ENCODE data around the gene MSRB1. TPM values are rescaled to one million over a fixed set of nuclear protein-coding genes. Genes with fewer than 3 reads are reported as not detected.
"Not testable (repeated sequence)": the region's sequence is repeated elsewhere in the genome, so short reads cannot be mapped to it uniquely, and the experiment has no call there.

The MSRB1 gene
- total RNA-seq, 1 experiment from 2014 or later: 38.7 TPM

DNA sequence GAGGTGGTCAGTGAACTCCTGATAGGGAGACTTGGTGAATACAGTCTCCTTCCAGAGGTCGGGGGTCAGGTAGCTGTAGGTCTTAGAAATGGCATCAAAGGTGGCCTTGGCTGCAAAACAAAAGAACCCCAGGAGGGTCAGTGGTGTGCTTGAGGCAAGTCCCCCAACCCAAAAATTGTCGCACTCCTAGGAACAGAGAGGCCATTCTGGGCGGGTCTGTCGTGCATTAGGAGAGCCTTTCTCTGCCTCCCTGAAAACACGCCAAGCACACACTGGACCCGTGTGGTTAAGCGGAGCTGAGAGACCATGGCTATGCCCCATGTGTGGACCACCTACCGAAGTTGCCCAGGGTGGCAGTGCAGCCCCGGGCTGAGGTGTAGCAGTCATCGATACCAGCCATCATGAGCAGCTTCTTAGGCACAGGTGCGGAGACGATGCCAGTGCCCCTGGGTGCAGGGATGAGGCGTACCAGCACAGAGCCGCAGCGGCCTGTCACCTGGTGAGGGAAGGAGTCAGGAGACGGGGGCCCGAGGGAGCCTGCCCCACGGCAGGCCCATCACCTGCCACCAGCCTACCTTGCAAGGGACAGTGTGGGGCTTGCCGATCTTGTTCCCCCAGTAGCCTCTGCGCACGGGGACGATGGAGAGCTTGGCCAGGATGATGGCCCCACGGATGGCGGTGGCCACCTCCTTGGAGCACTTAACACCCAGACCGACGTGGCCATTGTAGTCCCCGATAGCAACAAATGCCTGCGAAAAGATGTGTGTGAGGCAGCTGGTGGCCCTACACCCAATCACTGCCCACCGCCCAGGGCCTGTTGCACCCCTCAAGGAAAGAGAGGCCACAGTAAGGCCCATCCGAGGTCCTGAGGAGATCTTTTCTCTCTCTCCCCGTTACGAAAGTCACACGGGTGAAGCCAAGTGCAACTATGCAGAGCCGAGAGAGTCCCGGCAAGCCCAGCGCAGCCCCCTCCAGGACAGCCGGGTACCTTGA is 19.5 kb upstream of the MSRB1 start:
- not testable (repeated sequence) for DNase-seq (ENCODE audit: low read depth)

DNA sequence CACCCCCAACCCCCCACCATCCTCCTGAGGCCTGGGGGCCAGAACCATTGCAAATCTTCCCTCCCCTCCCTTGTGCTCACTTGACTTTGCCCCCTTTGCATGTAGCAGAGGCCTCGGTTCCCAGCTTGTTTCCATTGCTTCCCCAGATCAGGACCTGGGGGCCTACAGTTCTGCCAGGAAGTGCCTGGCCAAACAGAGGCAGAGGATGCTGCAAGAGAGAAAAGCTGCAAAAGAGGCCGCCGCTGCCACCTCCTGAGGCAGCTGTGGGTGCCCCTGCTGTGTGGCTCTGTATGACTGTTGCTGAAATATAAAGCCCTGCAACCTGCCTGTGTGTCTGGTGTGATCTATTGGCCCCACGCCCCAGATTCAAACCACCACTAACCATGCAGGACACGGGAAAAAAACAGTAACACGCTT is 18.7 kb upstream of the MSRB1 start:
- peak; percentile 71 for DNase-seq (ENCODE audit: low read depth)

DNA sequence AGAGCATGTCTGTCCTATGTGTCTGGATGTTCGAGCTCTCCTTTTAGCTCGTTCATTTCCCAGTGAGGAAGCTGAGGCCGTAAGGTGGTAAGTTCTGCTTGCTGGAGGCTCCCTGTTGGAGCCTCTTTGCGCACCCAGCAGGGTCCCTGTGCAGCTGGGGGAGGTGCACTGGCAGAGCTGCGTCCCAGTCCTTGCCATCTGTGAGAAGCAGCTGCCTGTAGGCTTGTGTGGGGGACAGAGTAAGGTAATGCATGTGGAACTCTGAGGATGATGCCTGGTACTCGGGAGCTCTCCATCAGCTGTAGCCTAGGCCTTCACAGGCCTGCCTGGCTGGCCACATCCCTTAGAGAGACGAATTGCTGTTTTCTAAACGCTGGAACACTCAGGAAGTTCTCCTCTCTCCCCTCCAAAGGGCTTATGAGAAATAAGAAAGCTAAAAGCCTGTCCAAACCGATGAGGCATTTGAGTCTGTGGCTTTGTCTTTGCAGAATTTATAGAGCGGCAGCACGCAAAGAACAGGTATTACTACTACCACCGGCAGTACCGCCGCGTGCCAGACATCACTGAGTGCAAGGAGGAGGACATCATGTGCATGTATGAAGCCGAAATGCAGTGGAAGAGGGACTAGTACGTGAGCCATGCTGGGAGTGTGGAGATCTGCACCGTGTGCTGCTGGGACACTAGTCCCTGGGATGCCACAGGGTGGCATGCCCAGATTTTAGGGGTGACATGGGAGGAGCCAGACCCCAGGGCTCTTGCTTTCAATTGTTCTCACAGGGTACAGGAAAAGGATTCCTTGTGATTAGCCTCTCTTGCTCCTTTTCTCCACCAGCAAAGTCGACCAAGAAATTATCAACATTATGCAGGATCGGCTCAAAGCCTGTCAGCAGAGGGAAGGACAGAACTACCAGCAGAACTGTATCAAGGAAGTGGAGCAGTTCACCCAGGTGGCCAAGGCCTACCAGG is 17.9 kb upstream of the MSRB1 start:
- DNase-seq (ENCODE audit: low read depth): peak; percentile 81

DNA sequence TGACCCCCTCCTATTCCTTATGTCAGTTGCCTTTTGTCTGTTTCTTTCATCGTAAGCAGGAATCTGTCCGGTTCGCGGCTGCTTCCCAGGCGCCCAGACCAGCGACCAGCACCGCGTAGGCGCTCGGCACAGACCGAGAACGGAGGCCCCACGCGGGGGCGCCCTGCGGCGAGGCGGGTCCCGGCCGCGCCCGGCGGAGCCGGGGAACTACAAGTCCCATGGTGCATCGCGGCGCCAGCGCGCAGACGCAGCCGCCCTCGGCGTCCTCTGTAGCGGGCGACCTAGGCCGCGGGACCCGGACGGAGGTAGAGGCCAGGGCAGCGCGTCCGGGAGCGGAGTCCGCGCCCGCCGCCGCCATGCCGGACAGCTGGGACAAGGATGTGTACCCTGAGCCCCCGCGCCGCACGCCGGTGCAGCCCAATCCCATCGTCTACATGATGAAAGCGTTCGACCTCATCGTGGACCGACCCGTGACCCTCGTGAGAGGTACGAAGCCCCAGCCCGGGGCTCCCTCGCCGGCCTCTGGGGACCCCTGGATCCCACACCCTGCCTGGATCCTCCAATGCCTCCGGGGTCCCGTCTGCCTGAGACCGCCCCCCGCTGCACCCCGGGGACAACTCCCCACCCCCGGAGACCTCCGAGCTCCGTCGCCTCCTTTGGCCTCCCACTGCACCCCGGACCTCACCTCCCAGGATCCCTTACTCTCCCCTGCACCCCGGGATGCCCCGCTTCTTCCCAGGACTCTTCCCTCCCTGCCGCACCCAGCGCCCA is 16.5 kb upstream of the MSRB1 start, which contains the start of gene NDUFB10:
Gene NDUFB10 (plus strand): TSS at position 270 of the 771 bp plus-strand sequence. CDS start 87 bp downstream, at position 357.
- peak; percentile 87 for DNase-seq (ENCODE audit: low read depth)

DNA sequence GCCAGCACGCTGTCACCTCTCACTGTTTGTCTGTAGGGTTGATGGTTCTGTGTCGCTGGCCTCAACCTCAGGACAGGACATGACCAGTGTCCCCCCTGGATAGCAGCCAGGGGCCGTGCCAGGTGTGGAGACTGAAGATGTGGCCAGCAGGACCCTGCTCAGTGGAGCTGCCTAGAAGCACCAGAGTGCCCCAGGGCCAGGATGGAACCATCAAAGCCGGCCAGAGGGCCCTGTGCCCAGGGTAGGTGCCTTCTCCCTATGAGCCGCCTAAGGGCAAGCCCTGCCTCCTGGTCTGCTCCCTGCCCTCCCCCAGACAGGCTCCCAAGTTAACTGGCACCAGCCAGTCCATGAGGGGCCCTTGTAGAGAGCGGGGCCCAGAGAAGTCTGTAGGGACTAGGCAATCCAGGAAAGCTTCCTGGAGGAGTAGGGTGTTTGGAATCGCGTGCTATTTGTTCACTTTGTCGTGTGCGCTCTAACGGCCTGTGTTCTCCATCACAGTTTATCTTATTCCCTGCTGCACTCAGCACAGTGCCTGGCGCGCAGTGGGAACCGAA is 15.8 kb upstream of the MSRB1 start:
- DNase-seq (ENCODE audit: low read depth): no peak

DNA sequence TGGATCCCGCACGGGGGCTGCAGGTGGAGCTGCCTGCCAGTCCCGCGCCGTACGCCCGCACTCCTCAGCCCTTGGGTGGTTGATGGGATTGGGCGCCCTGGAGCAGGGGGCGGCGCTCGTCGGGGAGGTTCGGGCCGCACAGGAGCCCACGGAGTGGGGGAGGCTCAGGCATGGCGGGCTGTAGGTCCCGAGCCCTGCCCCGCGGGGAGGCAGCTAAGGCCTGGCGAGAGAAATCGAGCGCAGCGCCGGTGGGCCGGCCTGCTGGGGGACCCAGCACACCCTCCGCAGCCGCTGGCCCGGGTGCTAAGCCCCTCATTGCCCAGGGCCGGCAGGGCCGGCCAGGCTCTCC is 15.1 kb upstream of the MSRB1 start:
- not testable (repeated sequence) for DNase-seq (ENCODE audit: low read depth)

DNA sequence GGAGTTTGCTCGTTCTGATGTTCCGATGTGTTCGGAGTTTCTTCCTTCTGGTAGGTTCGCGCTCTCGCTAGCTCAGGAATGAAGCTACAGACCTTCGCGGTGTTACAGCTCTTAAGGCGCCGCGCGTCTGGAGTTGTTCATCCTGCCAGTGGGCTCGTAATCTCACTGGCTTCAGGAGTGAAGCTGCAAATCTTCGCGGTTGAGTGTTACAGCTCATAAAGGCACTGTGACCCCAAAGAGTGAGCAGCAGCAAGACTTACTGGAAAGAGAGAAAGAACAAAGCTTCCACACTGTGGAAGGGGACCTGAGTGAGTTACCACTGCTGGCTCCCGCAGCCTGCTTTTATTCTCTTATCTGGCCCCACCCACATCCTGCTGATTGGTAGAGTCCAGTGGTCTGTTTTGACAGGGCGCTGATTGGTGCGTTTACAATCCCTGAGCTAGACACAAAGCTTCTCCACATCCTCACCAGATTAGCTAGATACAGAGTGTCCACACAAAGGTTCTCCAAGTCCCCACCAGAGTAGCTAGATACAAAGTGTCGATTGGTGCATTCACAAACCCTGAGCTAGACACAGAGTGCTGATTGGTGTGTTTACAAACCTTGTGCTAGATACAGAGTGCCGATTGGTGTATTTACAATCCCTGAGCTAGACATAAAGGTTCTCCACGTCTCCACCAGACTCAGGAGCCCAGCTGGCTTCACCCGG is 14.6 kb upstream of the MSRB1 start:
- DNase-seq (ENCODE audit: low read depth): not testable (repeated sequence)

DNA sequence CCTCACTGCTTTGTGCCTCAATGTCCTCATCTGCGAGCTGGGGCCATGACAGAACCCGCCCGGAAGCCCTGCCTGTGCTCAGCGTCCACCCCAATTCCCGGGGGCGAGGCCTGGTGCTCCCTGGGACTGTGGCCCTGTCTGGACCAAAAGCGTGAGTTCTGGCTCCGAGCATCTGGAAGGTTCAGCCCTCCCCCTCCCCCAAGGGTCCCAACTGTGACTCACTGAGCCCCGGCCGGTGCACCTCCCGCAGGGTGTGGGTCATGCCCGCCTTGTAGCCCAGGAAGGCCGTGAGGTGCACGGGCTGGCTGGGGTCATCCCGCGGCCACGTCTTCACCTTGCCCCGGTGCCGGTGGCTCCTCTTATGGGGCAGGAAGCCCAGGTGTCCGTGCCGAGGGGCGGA is 10.7 kb upstream of the MSRB1 start:
- DNase-seq (ENCODE audit: low read depth): no peak

DNA sequence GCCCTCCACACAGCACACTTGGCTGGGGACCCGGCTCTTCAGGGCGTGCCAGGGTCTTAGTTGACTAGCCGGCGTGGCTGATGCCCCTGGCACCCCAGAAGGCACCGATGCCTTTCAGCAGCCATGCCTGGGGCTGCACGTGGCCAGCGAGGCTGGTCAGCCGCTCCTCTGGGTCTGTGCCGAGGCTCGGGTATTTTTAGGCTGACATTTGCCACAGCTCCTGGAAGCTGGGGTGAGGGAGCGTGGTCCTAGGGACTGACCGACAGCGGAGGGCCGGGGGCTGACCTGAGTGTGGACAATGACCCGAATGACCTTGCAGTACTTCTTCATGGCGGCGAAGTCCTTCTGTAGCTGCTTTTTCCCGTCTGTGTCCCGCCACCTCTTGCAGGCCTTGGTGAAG is 7.6 kb upstream of the MSRB1 start:
- no peak for DNase-seq (ENCODE audit: low read depth)

DNA sequence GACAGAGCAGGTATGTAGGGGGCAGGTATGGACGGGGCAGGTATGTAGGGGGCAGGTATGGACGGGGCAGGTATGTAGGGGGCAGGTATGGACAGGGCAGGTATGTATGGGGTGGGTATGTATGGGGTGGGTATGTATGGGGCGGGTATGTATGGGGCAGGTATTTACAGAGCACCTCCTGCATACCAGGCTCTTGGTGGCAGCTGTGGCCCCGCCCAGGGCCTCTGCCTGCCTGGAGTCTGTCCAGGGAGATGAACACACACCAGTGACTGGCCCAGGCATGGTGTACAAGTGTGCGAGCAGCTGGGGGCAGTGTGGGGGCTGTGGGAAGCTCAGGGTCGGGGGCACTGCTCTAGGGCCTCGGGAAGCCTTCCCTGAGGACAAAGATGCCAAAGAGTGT is 7.0 kb upstream of the MSRB1 start:
- no peak for DNase-seq (ENCODE audit: low read depth)

DNA sequence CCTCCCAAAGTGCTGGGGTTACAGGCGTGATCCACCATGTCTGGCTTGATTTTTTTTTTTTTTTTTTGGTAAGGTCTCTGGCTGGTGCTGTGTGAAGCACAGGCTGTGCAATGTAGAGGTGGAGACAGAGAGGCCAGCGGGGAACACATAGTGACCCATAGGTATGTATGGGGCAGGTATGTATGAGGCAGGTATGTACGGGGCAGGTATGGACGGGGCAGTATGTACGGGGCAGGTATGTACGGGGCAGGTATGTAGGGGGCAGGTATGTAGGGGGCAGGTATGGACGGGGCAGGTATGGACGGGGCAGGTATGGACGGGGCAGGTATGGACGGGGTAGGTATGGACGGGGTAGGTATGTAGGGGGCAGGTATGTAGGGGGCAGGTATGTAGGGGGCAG is 6.5 kb upstream of the MSRB1 start:
- DNase-seq (ENCODE audit: low read depth): no peak

DNA sequence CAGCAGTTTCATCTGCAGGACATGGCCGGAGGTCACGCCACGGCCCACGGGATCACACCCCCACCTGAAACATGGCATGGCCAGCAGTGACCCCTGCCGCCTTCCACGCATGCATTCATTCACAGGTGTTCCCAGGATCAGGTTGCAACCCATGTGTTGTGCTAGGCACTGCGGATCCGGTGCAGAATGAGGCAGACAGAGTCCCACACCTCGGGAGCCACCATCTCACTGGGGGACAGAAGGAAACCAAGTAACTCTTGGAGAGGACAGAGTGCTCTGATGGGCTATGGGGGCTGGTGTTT is 4.3 kb upstream of the MSRB1 start:
- no peak for DNase-seq (ENCODE audit: low read depth)

DNA sequence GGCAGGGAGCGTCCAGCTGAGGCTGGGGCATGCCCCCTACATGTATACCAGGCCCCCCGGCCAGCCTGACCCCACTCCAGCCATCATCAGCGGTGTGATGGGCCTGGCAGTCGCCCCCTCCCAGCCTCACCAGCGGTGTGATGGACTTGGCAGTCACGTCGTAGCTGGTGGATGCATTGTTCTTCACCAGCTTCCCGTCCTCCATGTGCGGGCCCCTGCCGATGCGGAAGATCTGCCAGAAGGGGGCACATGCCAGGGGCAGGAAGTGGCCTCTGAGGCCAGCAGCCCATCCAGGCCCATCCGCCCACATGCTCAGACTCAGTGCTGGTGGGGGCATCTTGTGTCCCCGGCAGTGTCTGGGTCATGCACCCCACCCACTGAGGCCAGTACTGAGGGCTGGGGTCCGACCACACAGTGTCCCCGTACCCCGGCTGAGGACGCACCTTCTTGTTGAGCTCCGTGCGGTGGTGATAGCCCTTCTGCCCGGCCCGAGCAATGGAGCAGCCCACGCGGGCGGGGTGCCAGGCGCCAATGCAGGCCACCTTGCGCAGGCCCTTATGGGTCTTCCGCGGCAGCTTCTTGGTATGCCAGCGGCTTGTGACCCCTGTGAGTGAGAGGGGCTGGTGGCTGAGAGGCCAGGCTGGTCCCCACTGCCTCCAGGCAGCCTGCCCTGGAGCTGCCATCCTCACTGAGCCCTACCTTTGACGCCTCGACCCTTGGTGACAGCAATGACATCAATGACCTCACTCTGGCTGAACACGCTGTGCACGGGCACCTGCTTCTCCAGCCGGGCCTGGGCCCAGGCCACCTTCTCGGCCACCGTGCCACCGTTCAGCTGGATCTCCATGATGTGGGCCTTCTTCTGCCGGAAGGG is 3.7 kb upstream of the MSRB1 start:
- no peak for DNase-seq (ENCODE audit: low read depth)

DNA sequence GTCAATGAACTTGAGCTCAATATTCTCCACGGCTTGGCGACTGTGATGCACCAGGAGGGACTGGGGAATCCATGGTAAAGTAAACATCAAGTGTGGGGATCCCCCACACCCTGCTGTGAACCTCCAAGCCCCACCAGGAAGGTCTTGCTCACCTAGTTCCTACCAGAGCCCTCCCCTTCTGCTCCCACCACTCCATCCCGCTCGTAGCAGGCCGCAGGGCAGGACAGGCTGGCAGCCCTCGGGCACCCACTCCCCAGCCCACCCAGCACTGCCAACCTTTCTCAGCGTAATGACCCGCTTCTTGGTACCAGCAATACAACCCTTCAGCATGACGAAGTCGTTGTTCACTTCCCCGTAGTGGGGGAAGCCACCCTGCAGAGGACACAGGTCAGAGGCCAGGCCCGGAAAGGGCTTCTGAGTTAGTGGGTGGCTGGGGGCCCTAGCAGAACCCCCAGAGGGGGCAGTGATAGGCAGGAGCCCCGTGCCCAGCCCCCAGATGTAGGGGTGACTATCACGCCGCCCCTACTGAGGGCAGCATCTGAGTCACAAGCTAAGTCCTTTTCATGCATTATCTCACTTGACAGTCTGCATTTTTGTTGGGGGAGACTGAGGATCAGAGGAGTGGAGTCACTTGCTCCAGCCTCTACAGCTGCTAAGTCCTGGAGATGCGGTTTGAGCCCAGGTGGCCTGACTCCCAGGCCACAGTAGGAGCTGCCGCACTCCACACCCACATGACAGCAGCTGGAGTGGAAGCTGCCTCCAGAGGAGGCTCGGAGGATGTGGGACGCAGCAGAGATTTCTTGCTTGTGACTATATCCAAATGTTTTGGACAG is 2.8 kb upstream of the MSRB1 start:
- no peak for DNase-seq (ENCODE audit: low read depth)

DNA sequence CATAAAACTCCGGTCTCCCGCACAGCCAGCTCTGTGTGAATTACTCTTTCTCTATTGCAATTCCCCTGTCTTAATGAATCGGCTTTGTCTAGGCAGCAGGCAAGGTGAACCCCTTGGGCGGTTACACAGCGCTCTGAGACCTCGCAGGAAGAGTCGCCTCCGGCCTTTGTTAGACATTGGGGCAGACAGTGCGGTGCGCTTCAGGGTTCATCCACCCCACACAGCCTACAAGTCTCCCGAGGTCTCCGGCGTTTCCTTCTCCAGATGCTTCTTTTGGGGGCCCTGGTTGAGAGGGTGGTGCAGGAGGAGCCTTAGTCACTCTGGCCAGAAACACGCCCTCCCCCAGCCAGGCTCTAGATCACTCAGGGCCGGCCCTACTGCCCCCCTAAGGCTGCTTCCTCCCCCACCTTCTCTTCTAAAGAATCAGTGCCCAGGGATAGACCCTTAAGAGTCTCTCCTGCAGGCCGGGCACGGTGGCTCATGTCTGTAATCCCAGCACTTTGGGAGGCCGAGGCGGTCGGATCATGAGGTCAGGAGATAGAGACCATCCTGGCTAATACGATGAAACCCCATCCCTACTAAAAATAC is 1.7 kb upstream of the MSRB1 start:
- no peak for DNase-seq (ENCODE audit: low read depth)

DNA sequence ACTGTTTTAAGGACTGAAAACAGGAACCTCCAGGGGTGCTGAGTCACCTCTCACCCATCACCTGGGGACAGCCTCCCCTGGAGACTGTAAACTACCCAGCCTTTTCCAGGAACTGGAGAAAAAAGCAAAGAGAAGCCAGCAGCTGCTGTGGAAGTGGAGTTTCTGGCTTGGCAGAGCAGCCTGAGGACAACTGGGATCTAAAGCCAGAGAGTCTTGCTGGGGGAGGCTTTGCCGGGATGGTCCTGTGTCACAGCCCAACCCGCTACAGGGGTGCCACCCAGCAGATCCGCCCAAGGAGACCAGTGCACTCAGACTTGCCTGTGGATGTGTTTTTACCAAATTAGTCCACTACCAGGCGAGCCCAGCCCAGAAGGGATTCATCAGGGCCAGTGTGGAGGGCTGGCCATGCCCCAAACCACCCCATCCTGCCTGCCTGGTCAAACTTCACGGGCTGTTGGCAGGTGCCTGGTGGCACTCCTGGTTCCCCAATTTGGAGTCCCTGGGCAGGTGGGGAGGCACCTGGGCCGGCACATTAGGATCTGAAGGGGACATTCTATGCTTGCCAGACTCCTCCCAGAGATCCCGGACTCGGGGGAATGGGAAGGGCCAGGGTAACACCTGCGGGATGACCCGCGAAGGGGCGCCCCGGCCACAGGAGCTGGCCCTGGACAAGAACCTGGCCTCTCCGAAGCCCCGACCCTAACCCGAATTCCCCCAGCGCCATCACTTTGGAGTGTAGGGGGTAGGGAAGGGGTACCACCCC is 771 bp downstream of the MSRB1 start:
- DNase-seq (ENCODE audit: low read depth): peak; percentile 36
